GM19397 (cell line): ENCODE results near the gene JOSD1.
A peak's percentile ranks its signal among the peaks of the same experiment; 100 is the strongest.
"Not testable (repeated sequence)": the region's sequence is repeated elsewhere in the genome, so short reads cannot be mapped to it uniquely, and the experiment has no call there.

Experiments used
- ATAC-seq: cut with Tn5 transposase; IDR thresholded peaks from one replicate; pipeline ENCODE4 v1.9.1; 2021; ENCODE audit warnings: mild to moderate bottlenecking, moderate library complexity; ENCODE audit not compliant: unreplicated experiment

The JOSD1 gene

GRCh38 chr22:38694049-38694448 lies 6.7 kb downstream of the JOSD1 start:
- no peak for ATAC-seq

GRCh38 chr22:38689651-38690050 lies 11.1 kb downstream of the JOSD1 start:
- no peak for ATAC-seq

DNA sequence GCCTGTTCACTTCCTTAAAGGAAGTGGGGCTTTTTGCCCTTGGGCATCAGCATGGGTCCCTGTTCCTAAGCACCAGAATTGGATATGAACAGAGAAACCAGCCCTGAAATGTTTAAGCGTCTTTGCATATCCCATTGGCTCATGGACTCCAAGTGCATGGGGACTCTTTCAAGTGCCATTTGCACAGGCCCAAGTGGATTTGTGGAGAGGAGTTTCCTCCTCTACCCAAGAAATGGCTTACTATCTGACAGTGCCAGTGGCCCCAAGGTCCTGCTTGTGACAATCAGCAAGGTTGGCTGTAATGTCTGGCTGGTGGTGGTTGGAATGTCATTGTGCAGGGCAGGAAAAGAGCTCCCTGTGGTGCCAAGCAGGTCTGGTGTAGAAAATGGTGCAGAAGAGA lies 15.0 kb downstream of the JOSD1 start:
- ATAC-seq: no peak

DNA sequence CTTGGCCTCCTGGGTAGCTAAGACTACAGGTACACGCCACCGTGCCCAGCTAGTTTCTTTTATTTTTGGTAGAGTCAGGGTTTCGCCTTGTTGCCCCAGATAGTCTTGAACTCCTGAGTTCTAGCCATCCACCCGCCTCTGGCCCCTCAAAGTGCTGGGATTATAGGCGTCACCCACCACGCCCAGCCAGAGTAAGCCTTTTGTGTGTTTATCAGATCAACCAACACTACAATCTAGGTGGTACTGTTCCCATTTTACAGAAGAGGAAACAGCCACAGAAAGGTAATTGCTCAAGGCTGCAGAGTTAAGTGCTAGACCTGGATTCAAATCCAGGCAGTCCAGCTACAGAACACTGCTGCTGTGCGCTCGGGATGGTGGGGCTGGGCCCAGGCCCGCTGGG lies 15.8 kb downstream of the JOSD1 start:
- ATAC-seq: no peak

GRCh38 chr22:38681582-38682335 lies 19.0 kb downstream of the JOSD1 start, which contains the start of gene TOMM22:
TSS of gene TOMM22 (plus strand) at chr22:38681957. CDS start at chr22:38681979, 22 bp downstream.
- ATAC-seq: peak; percentile 94

DNA sequence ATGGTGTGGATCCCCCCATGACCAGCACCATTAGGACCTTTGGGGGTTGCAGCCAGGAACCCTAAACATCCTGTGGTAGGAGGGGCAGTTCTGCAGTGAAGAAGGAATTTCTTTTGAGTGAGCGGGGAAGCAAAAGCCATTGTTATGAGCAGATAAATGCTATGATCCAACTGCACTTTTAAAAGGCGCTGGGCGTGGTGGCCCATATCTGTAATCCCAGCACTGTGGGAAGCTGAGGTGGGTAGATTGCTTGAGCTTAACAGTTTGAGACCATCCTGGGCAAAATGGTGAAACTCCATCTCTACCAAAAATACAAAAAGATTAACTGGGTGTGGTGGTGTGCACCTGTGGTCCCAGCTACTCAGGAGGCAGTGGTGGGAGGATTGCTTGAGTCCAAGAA lies 24.9 kb downstream of the JOSD1 start:
- no peak for ATAC-seq

DNA sequence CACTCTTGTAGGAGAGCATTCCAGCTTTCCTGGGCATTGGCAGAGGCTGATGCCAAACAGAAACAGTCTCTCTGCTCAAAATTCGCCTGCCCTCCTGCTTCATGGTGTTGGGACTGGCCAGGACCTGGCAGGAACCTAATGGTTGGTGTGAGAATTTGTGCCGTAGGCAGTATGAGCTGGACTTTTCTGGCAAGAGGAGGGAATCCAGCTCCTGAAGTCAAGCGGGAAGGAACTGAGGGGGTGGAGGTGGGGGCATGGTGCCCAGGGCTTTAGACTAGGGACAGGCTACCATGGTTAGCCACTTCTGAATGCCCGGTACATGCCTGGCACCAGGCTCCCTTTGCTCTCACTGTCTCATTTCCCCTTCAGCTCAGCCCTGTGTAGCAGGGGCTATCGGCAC lies 25.9 kb downstream of the JOSD1 start:
- no peak for ATAC-seq

DNA sequence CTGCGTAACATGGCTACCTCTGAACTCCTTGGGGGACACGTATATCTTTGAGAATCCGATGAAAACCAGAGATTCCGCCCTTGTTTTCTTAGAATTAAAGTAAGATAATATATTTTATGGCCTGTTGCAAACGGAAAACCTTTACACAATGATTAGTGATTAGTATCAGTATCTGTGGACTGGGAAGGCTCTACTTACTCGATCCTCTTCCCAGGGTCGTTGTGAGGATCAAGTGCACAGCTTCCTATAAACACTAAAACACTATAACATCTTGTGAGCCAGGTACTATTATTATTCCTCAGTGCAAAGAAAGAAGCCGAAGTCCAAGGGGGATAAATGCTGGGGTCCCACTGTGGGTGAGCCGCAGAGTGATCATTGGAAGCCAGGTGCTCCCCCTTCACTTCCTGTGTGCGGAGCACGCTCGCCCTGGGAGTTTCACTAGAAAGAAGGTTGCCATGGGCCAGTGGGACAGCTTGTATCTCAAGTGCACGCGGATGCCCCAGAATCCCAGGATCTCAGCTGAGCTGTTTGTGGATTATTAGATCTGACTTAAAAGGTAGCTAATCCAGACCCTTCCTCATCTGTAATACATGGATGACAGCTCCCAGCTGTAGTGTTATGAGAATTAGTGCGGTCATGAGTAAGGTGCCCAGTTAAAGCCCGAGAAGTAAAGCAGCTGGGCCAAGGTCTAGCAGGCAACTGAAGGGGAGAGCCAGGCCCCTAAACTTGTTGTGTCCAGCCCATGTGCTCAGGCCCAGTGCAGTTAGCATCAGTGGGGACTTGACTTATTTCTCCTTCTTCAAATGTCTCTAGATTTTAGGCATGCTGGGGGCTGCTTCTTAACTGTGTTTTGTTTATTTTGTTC lies 43.5 kb downstream of the JOSD1 start:
- ATAC-seq: no peak

- ATAC-seq: peak; percentile 79
These were observed 44.3 kb downstream of the JOSD1 start, which contains the start of the genes CBY1 and FAM227A for GRCh38 chr22:38656256-38657044. TSS of gene CBY1 (plus strand) at chr22:38656638. CDS start at chr22:38668055, 11,417 bp downstream. TSS of gene FAM227A (minus strand) at chr22:38656392. CDS start at chr22:38650168, 6,224 bp downstream.

DNA sequence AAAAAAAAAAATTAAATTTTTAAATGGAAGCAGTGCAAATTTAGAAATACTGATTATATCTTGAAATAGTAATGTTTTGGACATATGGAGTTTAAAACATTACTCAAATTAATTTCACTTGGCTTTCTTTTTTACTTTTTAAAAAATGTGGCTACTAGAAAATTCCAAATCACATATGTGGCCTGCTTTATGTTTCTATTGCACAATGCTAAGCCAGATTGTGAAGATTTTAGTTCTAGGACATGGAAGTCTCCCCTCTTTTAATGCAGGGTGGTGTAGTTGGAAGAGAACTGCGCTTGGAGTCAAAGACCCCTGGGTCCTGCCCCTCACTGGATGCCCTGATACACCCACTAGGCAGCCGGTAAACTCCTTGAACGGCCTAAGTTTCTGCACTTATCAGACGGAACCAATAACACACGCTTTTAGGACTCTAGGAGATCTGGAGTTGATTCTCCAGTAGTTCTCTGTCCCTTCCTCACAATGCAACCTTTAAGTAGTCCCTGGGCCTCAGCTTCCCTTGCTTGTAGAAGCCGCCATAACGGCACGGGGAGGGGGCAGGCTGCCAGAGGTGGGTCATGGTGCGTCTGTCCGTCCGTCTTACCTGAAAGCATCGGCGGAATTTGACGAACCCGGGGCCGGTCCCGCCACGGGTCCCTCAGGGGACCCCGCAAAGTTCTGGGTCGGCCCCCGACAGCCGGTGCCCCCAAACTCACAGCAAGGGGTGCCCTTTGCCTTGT lies 45.1 kb downstream of the JOSD1 start:
- no peak for ATAC-seq

GRCh38 chr22:38653741-38654140 lies 47.0 kb downstream of the JOSD1 start:
- no peak for ATAC-seq

DNA sequence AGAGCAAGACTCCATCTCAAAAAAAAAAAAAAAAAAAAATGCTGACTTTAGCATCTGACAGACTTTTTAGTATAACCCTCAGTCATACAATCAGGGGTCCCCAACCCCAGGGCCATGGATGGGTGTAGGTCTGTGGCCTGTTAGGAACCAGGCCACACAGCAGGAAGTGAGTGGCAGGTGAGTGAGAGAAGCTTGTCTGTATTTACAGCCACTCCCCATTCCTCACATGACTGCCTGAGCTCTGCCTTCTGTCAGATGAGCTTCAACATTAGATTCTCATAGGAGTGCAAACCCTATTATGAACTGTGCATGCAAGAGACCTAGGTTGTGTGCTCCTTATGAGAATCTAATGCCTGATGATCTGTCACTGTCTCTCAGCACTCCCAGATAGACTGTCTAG lies 47.9 kb downstream of the JOSD1 start:
- ATAC-seq: no peak

GRCh38 chr22:38649841-38650522 lies 50.8 kb downstream of the JOSD1 start:
- ATAC-seq: no peak

DNA sequence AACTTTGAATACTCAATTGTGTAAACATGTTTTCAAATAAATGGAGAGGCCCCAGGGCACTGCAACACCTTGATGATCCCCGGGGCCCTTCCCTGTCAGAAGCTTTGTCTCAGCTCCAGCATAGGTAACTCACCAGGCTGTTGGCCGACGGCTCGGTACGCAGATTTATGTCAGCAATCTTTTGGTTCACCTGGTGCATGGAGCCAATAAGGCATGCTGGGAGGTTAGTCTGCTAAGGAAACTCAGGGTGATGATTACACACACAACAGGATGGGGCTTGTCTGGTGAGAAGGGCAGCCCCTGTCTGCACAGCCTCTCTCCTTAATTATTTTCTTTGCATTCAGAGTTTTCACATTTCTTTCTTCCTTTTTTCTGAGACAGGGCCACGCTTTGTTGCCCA lies 55.3 kb downstream of the JOSD1 start:
- ATAC-seq: no peak

DNA sequence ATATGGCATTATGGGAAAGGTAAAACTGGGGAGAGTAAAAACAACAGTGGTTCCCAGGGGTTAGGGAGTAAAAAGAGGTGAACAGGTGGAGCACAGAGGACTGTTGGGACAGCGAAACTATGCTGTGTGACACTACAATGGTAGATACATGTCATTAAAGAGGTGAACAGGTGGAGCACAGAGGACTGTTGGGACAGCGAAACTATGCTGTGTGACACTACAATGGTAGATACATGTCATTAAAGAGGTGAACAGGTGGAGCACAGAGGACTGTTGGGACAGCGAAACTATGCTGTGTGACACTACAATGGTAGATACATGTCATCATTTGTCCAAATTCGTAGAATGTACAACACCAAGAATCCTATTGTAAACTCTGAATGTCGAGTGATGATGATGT lies 56.5 kb downstream of the JOSD1 start:
- ATAC-seq: not testable (repeated sequence)

DNA sequence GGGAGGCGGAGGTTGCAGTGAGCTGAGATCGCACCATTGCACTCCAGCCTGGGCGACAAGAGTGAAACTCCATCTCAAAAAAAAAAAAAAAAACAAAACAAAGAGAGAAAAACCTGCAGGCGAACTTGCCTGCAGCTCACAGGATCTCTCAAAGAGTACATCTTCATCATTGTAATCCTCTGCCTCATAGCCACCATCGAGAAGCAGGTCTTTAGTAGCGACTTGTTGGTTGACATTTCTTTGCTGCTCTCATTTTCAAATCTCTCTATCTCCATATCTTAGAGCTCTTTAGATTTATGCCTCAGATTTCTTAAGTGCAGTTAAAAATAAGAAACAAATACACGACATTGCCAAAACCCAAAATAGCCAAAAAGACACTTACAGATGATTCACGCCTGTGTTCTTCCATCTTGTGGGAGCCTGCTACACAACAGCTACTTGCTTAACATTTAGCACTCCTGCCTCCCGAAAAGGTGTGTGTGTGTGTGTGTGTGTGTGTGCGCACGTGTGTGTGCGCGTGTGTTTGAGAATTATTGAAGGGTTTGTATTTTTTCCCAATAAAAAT lies 59.2 kb downstream of the JOSD1 start:
- ATAC-seq: no peak

DNA sequence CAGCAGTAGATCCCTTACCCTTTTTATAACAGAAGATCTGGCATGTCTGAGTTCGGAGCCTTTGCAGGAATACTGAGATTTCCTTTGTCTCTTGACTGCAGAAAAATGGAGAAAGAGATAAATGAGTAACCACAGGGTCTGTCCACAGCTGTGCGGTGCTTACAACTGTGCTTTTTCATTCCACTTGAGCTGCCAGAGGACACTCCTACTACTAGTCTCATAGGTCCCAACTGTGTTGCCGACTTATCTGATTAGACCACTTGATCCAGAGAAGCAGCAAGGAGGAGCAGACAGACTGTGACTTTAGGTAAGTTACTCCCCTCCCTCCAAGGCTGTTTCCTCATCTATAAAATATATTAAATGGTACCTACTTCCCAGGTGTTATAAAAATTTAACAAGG lies 62.0 kb downstream of the JOSD1 start:
- no peak for ATAC-seq

DNA sequence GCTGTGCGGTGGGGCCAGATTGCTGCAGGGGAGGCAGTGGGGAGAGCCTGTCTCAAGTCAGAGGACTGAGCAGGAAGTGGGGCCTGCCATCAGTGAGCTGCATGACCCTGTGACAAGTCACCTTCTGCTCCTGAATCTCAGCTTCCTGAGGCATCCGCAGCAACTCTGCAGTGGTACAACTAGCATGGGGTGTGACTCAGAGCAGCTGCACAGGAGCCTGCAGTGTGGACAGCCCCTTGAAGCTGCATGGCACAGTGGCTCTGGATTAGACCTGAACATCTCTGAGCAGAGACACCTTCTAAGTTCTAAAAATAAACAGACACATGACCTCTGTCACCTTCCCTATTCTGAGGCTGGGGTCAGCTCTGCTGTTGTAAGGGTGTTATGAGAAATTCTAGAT lies 62.5 kb downstream of the JOSD1 start:
- no peak for ATAC-seq
